ENCODE measurements around the gene SLC22A4. TPM values are rescaled to one million over a fixed set of nuclear protein-coding genes. Genes with fewer than 3 reads are reported as not detected.

The SLC22A4 gene
- total and polyA plus RNA-seq, 5 donors from 2014 or later: not detected

DNA sequence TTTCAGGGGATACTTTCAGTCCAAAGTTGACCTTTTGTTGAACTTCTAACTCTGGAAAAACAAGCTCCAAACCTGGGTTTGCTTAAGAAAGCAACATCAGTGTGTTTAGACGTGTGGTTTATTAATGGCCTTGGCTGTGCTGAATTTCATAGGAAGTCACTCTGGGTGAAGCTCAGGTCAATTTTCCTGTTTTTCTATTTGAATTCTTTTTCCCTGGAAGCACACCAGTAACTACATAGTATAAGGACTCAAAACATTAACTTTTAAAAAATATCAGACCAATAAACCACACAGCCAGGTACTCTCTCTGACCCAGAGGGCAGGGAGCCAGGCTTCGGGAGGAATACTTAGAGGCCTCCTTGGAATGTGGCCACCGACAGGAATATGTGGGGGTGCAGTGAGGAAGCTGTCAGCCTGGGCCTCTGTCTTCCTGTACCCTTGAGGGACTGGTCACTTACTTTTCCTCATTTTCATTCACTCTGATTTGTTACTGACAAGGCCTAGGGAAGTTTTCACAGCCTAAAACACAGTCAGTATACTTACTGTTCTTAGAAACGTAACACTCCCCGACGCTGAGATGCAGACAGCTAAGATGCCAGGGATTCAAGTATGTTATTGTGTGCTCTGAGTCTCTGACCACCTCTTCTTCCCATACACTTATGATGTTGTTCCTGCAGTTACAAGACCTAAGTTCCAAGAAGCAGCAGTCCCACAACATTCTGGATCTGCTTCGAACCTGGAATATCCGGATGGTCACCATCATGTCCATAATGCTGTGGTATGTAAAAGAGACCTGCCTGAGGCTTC lies 94.3 kb downstream of the SLC22A4 start:
- no peaks in the 10 kb centered on the region for H3K9me3 Mint-ChIP-seq
- no peak overlapping the region for H3K4me3 Mint-ChIP-seq
- peaks cover 16 to 38% (median 21%) of the 10 kb centered on the region in 4 donors for H3K4me1 Mint-ChIP-seq
- H3K36me3 ChIP-seq (ENCODE audit: control insufficient read depth, insufficient read depth, low read length): peaks cover 1% of the 10 kb centered on the region
- no peaks in the 10 kb centered on the region for H3K27me3 ChIP-seq (ENCODE audit: control insufficient read depth, insufficient read depth, low read length)
- peaks cover 7% of the 10 kb centered on the region for H3K36me3 Mint-ChIP-seq
- peaks cover 15% of the 10 kb centered on the region for H3K4me1 ChIP-seq (ENCODE audit: control insufficient read depth, insufficient read depth, low read length, poor library complexity, severe bottlenecking)
- no peaks in the 10 kb centered on the region for H3K27me3 Mint-ChIP-seq
- DNase-seq: no peak
- H3K27ac ChIP-seq (ENCODE audit: insufficient read depth, low read length, poor library complexity, severe bottlenecking): no peak overlapping the region
- peak overlapping the region in 1 of 3 donors; percentile 51 for H3K27ac Mint-ChIP-seq
- ATAC-seq (ENCODE audit: low read depth in 2 of 2): no peak
- H3K9me3 ChIP-seq (ENCODE audit: control insufficient read depth in 2 of 2, low read length in 2 of 2): no peaks in the 10 kb centered on the region
- H3K4me3 ChIP-seq (ENCODE audit: low read depth, low read length): no peak overlapping the region

DNA sequence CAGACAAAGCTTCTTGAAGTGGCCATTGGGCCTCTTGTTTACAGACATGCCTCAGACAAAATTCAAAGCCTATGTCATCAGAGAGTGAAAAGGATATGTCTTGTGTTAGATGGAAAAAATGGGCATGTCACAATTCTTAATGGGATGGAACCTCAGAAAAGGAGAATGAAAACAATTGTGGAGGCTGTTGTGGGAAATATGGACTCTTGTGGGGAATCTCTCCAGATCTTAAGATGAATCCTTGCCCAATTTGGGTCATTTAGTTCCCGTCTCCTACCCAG lies 94.8 kb downstream of the SLC22A4 start:
- Histone ChIP-seq H3K27me3 (ENCODE audit: control insufficient read depth, insufficient read depth, low read length) (no peaks in the 10 kb centered on the region), H3K4me3 (ENCODE audit: low read depth, low read length) (no peak overlapping the region), H3K27ac (ENCODE audit: insufficient read depth, low read length, poor library complexity, severe bottlenecking) (no peak overlapping the region), H3K36me3 (ENCODE audit: control insufficient read depth, insufficient read depth, low read length) (peaks cover 7% of the 10 kb centered on the region), H3K9me3 (ENCODE audit: control insufficient read depth in 2 of 2, low read length in 2 of 2) (no peaks in the 10 kb centered on the region), H3K4me1 (ENCODE audit: control insufficient read depth, insufficient read depth, low read length, poor library complexity, severe bottlenecking) (peaks cover 15% of the 10 kb centered on the region)
- no peaks in the 10 kb centered on the region for H3K9me3 Mint-ChIP-seq
- H3K27me3 Mint-ChIP-seq: no peaks in the 10 kb centered on the region
- no peak overlapping the region for H3K4me3 Mint-ChIP-seq
- no peak for ATAC-seq (ENCODE audit: low read depth in 2 of 2)
- peaks cover 16 to 40% (median 21%) of the 10 kb centered on the region in 4 donors for H3K4me1 Mint-ChIP-seq
- DNase-seq: no peak
- H3K36me3 Mint-ChIP-seq: peaks cover 7% of the 10 kb centered on the region
- peak overlapping the region in 2 of 3 donors; percentile 40 to 51 for H3K27ac Mint-ChIP-seq

- no peak overlapping the region for H3K4me3 Mint-ChIP-seq
- H3K36me3 ChIP-seq (ENCODE audit: control insufficient read depth, insufficient read depth, low read length): peaks cover 10% of the 10 kb centered on the region
Observed at GRCh38 chr5:132389585-132390286, 95.5 kb downstream of the SLC22A4 start.

DNA sequence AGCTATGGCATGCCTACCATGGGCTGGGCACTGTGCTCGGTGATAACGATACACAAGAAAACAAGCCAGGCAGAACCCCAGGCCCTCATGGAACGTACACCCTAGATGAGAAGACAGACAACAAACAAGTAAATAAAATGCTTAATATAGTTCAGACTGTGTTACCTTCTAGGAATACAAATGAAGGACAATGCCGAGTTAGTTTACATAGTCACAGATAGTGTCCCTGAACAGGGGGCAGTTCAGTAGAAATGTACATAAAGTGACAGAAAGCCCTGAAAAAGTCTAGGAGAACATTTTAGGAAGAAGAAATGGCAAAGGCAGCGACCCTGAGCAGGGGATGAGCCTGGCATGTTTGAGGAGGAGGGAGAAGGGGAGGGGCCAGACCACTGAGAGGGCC lies 97.1 kb downstream of the SLC22A4 start:
- Histone ChIP-seq H3K9me3 (ENCODE audit: control insufficient read depth in 2 of 2, low read length in 2 of 2) (no peaks in the 10 kb centered on the region), H3K4me1 (ENCODE audit: control insufficient read depth, insufficient read depth, low read length, poor library complexity, severe bottlenecking) (peaks cover 11% of the 10 kb centered on the region), H3K27me3 (ENCODE audit: control insufficient read depth, insufficient read depth, low read length) (no peaks in the 10 kb centered on the region), H3K4me3 (ENCODE audit: low read depth, low read length) (no peak overlapping the region), H3K36me3 (ENCODE audit: control insufficient read depth, insufficient read depth, low read length) (peaks cover 16% of the 10 kb centered on the region), H3K27ac (ENCODE audit: insufficient read depth, low read length, poor library complexity, severe bottlenecking) (no peak overlapping the region)
- Mint-ChIP-seq H3K9me3 (no peaks in the 10 kb centered on the region), H3K4me3 (no peak overlapping the region), H3K36me3 (peaks cover 15% of the 10 kb centered on the region), H3K27me3 (no peaks in the 10 kb centered on the region), H3K4me1 (peaks cover 21 to 45% (median 24%) of the 10 kb centered on the region in 4 donors), H3K27ac (peak overlapping the region in 2 of 3 donors; percentile 26 to 88)
- ATAC-seq (ENCODE audit: low read depth in 2 of 2) (no peak), DNase-seq (no peak)

More at GRCh38 chr5:132389585-132390286, 95.5 kb downstream of the SLC22A4 start:
- DNase-seq: no peak
- no peaks in the 10 kb centered on the region for H3K9me3 ChIP-seq (ENCODE audit: control insufficient read depth in 2 of 2, low read length in 2 of 2)
- peaks cover 7% of the 10 kb centered on the region for H3K36me3 Mint-ChIP-seq
- H3K4me3 ChIP-seq (ENCODE audit: low read depth, low read length): no peak overlapping the region
- no peak overlapping the region for H3K27ac ChIP-seq (ENCODE audit: insufficient read depth, low read length, poor library complexity, severe bottlenecking)
- no peaks in the 10 kb centered on the region for H3K27me3 ChIP-seq (ENCODE audit: control insufficient read depth, insufficient read depth, low read length)
- peaks cover 16 to 43% (median 23%) of the 10 kb centered on the region in 4 donors for H3K4me1 Mint-ChIP-seq
- no peaks in the 10 kb centered on the region for H3K27me3 Mint-ChIP-seq
- H3K27ac Mint-ChIP-seq: peak overlapping the region in 1 of 3 donors; percentile 26
- peaks cover 15% of the 10 kb centered on the region for H3K4me1 ChIP-seq (ENCODE audit: control insufficient read depth, insufficient read depth, low read length, poor library complexity, severe bottlenecking)
- peak in 1 of 2 donors; percentile 12 for ATAC-seq (ENCODE audit: low read depth in 2 of 2)
- no peaks in the 10 kb centered on the region for H3K9me3 Mint-ChIP-seq

DNA sequence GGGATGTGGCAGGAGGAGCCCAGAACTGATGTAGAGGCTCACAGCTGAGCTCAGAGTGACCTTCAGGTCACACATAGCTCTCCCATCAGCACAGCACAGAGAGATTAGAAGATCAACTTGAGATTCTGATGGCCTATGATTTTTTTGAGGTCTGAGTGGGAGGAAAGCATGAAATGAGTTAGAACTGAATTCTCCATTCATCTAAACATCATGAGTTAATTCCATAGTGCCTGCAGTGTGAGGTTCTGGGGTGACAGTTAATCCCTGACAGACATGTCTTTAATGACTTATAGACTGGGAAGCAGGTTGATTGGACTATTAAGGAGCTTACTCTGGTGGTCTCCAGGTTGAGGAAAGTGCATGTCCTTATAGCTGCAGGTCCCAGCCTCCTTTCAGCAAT lies 97.7 kb downstream of the SLC22A4 start:
- no peaks in the 10 kb centered on the region for H3K27me3 ChIP-seq (ENCODE audit: control insufficient read depth, insufficient read depth, low read length)
- peaks cover 21 to 45% (median 27%) of the 10 kb centered on the region in 4 donors for H3K4me1 Mint-ChIP-seq
- H3K36me3 Mint-ChIP-seq: peaks cover 15% of the 10 kb centered on the region
- H3K9me3 ChIP-seq (ENCODE audit: control insufficient read depth in 2 of 2, low read length in 2 of 2): no peaks in the 10 kb centered on the region
- H3K27ac Mint-ChIP-seq: peak overlapping the region in 2 of 3 donors; percentile 31 to 71
- no peak overlapping the region for H3K4me3 ChIP-seq (ENCODE audit: low read depth, low read length)
- peaks cover 9% of the 10 kb centered on the region for H3K4me1 ChIP-seq (ENCODE audit: control insufficient read depth, insufficient read depth, low read length, poor library complexity, severe bottlenecking)
- no peak for ATAC-seq (ENCODE audit: low read depth in 2 of 2)
- no peak for DNase-seq
- no peak overlapping the region for H3K27ac ChIP-seq (ENCODE audit: insufficient read depth, low read length, poor library complexity, severe bottlenecking)
- no peaks in the 10 kb centered on the region for H3K9me3 Mint-ChIP-seq
- no peaks in the 10 kb centered on the region for H3K27me3 Mint-ChIP-seq
- H3K4me3 Mint-ChIP-seq: no peak overlapping the region
- H3K36me3 ChIP-seq (ENCODE audit: control insufficient read depth, insufficient read depth, low read length): peaks cover 17% of the 10 kb centered on the region

DNA sequence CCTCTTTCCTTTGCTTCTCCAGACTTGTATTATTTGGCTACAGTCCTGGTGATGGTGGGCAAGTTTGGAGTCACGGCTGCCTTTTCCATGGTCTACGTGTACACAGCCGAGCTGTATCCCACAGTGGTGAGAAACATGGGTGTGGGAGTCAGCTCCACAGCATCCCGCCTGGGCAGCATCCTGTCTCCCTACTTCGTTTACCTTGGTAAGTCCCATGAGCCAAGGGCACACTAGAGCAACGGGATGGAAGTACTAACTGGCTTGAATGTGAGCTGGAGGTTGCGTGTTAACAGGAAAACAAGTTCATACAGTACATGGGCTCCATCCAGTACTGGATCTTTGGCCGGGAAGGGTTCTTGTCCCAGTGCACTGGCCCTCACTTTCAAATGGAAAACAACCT lies 98.2 kb downstream of the SLC22A4 start:
- Mint-ChIP-seq H3K36me3 (peaks cover 15% of the 10 kb centered on the region), H3K4me3 (no peak overlapping the region), H3K27me3 (no peaks in the 10 kb centered on the region), H3K9me3 (no peaks in the 10 kb centered on the region), H3K4me1 (peaks cover 26 to 50% (median 29%) of the 10 kb centered on the region in 4 donors), H3K27ac (peak overlapping the region in 2 of 3 donors; percentile 40 to 48)
- Histone ChIP-seq H3K4me1 (ENCODE audit: control insufficient read depth, insufficient read depth, low read length, poor library complexity, severe bottlenecking) (peaks cover 14% of the 10 kb centered on the region), H3K4me3 (ENCODE audit: low read depth, low read length) (no peak overlapping the region), H3K36me3 (ENCODE audit: control insufficient read depth, insufficient read depth, low read length) (peaks cover 17% of the 10 kb centered on the region), H3K9me3 (ENCODE audit: control insufficient read depth in 2 of 2, low read length in 2 of 2) (no peaks in the 10 kb centered on the region), H3K27me3 (ENCODE audit: control insufficient read depth, insufficient read depth, low read length) (no peaks in the 10 kb centered on the region), H3K27ac (ENCODE audit: insufficient read depth, low read length, poor library complexity, severe bottlenecking) (no peak overlapping the region)
- DNase-seq: no peak
- no peak for ATAC-seq (ENCODE audit: low read depth in 2 of 2)

GRCh38 chr5:132392978-132393825 lies 99.0 kb downstream of the SLC22A4 start:
- peak in 1 of 3 donors; percentile 70 for DNase-seq
- ATAC-seq (ENCODE audit: low read depth in 2 of 2): no peak
- Mint-ChIP-seq H3K27me3 (no peaks in the 10 kb centered on the region), H3K27ac (peak overlapping the region in 2 of 3 donors; percentile 40 to 48), H3K9me3 (no peaks in the 10 kb centered on the region), H3K36me3 (peaks cover 15% of the 10 kb centered on the region), H3K4me3 (peak overlapping the region in 1 of 4 donors; percentile 38), H3K4me1 (peaks cover 30 to 56% (median 33%) of the 10 kb centered on the region in 4 donors)
- H3K9me3 ChIP-seq (ENCODE audit: control insufficient read depth in 2 of 2, low read length in 2 of 2): no peaks in the 10 kb centered on the region
- H3K4me3 ChIP-seq (ENCODE audit: low read depth, low read length): no peak overlapping the region
- peaks cover 17% of the 10 kb centered on the region for H3K36me3 ChIP-seq (ENCODE audit: control insufficient read depth, insufficient read depth, low read length)
- peaks cover 20% of the 10 kb centered on the region for H3K4me1 ChIP-seq (ENCODE audit: control insufficient read depth, insufficient read depth, low read length, poor library complexity, severe bottlenecking)
- H3K27me3 ChIP-seq (ENCODE audit: control insufficient read depth, insufficient read depth, low read length): no peaks in the 10 kb centered on the region
- no peak overlapping the region for H3K27ac ChIP-seq (ENCODE audit: insufficient read depth, low read length, poor library complexity, severe bottlenecking)
